ENCODE results near the gene KLF13. TPM values are rescaled to one million over a fixed set of nuclear protein-coding genes. Genes with fewer than 3 reads are reported as not detected.

Gene KLF13
- total and polyA plus RNA-seq, 10 of the 15 experiments (the other 5 are each of a cell fraction or from before 2014, with no cell fraction given), result 20.3 to 109 (median 51.4) TPM

- TF ChIP-seq, protein P1, sequence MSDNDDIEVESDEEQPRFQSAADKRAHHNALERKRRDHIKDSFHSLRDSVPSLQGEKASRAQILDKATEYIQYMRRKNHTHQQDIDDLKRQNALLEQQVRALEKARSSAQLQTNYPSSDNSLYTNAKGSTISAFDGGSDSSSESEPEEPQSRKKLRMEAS (IDR thresholded peaks at IDR 0.05; ENCODE audit: low read depth, low read length), result peak; percentile 69
- no peak for TF ChIP-seq NFYB (IDR thresholded peaks at IDR 0.05; ENCODE audit: insufficient read depth, low read depth, low read length)
- no peak for TF ChIP-seq EGR1 (IDR thresholded peaks at IDR 0.05; ENCODE audit: borderline replicate concordance in 1 of 2, low read depth in 2 of 2, low read length in 2 of 2)
- no peak for TF ChIP-seq HDAC2 (IDR thresholded peaks at IDR 0.05)
- TF ChIP-seq ZNF207 (IDR thresholded peaks at IDR 0.05; ENCODE audit: borderline replicate concordance), result no peak
- TF ChIP-seq EP300 (IDR thresholded peaks at IDR 0.05; ENCODE audit: borderline replicate concordance in 1 of 2, control insufficient read depth in 1 of 2, low read depth in 2 of 2, low read length in 2 of 2), result no peak
- TF ChIP-seq KLF5 (IDR thresholded peaks at IDR 0.05; ENCODE audit: partially characterized antibody), result no peak
- TF ChIP-seq MTA3 (IDR thresholded peaks at IDR 0.05; ENCODE audit: borderline replicate concordance, low read length), result no peak
- TF ChIP-seq SIX5 (IDR thresholded peaks at IDR 0.05; ENCODE audit: low read depth, low read length, severe bottlenecking), result no peak
- peak; percentile 81 for TF ChIP-seq MXI1 (IDR thresholded peaks at IDR 0.05; ENCODE audit: low read depth, low read length)
- TF ChIP-seq, protein P2, sequence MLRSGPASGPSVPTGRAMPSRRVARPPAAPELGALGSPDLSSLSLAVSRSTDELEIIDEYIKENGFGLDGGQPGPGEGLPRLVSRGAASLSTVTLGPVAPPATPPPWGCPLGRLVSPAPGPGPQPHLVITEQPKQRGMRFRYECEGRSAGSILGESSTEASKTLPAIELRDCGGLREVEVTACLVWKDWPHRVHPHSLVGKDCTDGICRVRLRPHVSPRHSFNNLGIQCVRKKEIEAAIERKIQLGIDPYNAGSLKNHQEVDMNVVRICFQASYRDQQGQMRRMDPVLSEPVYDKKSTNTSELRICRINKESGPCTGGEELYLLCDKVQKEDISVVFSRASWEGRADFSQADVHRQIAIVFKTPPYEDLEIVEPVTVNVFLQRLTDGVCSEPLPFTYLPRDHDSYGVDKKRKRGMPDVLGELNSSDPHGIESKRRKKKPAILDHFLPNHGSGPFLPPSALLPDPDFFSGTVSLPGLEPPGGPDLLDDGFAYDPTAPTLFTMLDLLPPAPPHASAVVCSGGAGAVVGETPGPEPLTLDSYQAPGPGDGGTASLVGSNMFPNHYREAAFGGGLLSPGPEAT (IDR thresholded peaks at IDR 0.05; ENCODE audit: low read depth), result peak; percentile 14; the same call in 1 of the 2 replicates
- no peak for TF ChIP-seq ZBTB40 (IDR thresholded peaks at IDR 0.05; ENCODE audit: borderline replicate concordance)
- no peak for TF ChIP-seq ESRRA (IDR thresholded peaks at IDR 0.05; ENCODE audit: low read length)
- TF ChIP-seq BCL11A (IDR thresholded peaks at IDR 0.05; ENCODE audit: low read depth, low read length), result no peak; the same call in 1 of the 2 replicates
- no peak for TF ChIP-seq HCFC1 (IDR thresholded peaks at IDR 0.05; ENCODE audit: low read length)
- peak; percentile 59 for TF ChIP-seq USF1 (IDR thresholded peaks at IDR 0.05; ENCODE audit: borderline replicate concordance, extremely low read length, insufficient read depth, low read depth, low read length)
- TF ChIP-seq, protein P3, sequence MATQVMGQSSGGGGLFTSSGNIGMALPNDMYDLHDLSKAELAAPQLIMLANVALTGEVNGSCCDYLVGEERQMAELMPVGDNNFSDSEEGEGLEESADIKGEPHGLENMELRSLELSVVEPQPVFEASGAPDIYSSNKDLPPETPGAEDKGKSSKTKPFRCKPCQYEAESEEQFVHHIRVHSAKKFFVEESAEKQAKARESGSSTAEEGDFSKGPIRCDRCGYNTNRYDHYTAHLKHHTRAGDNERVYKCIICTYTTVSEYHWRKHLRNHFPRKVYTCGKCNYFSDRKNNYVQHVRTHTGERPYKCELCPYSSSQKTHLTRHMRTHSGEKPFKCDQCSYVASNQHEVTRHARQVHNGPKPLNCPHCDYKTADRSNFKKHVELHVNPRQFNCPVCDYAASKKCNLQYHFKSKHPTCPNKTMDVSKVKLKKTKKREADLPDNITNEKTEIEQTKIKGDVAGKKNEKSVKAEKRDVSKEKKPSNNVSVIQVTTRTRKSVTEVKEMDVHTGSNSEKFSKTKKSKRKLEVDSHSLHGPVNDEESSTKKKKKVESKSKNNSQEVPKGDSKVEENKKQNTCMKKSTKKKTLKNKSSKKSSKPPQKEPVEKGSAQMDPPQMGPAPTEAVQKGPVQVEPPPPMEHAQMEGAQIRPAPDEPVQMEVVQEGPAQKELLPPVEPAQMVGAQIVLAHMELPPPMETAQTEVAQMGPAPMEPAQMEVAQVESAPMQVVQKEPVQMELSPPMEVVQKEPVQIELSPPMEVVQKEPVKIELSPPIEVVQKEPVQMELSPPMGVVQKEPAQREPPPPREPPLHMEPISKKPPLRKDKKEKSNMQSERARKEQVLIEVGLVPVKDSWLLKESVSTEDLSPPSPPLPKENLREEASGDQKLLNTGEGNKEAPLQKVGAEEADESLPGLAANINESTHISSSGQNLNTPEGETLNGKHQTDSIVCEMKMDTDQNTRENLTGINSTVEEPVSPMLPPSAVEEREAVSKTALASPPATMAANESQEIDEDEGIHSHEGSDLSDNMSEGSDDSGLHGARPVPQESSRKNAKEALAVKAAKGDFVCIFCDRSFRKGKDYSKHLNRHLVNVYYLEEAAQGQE (IDR thresholded peaks at IDR 0.05; ENCODE audit: low read depth, low read length), result no peak
- TF ChIP-seq LARP7 (IDR thresholded peaks at IDR 0.05), result no peak
- TF ChIP-seq TBL1XR1 (IDR thresholded peaks at IDR 0.05; ENCODE audit: low read depth, low read length), result no peak; the same call in 1 of the 2 replicates
Observed at GRCh38 chr15:31328969-31329639, 2.5 kb downstream of the KLF13 start (continued).
